MCF 10A (cell line): ENCODE results near the gene OBI1. TPM values are rescaled to one million over a fixed set of nuclear protein-coding genes. Genes with fewer than 3 reads are reported as not detected.

Source experiments
- BruUV-seq: library from RNA; stranded (reverse); fragments of 400-500 nt; replicated peaks from 2 replicates; lab custom pipeline; 2021; lab: Mats Ljungman, UMichigan
- CTCF ChIA-PET: fragments of 300-600 bp; sonication (Branson Sonifier 250); formaldehyde crosslinking; extraction: SDS; loops from one replicate; lab custom pipeline; 2021; ENCODE audit warnings: antibody characterized with exemption, inconsistent platforms; lab: Yijun Ruan, JAX
- POLR2A ChIA-PET: fragments of 300-600, 350-650 bp; sonication (Branson Sonifier 250); formaldehyde crosslinking; extraction: SDS; loops from one replicate; lab custom pipeline; 2020; ENCODE audit warnings: antibody characterized with exemption, inconsistent platforms; lab: Yijun Ruan, JAX
- DNase-seq: peaks from one replicate; pipeline ENCODE4 v3.0.0-alpha.2; 2018; ENCODE audit not compliant: unreplicated experiment
- H3K27ac Mint-ChIP-seq: one replicate; pipeline ENCODE4 v1.8.0; 2022; ENCODE audit warnings: mild to moderate bottlenecking, low read depth, mixed read lengths; ENCODE audit not compliant: unreplicated experiment
- H3K27me3 Mint-ChIP-seq: one replicate; pipeline ENCODE4 v1.8.0; 2022; ENCODE audit warnings: mixed read lengths; ENCODE audit not compliant: insufficient read depth, unreplicated experiment
- H3K36me3 Mint-ChIP-seq: one replicate; pipeline ENCODE4 v1.8.0; 2022; ENCODE audit warnings: mild to moderate bottlenecking, moderate library complexity, mixed read lengths; ENCODE audit not compliant: insufficient read depth, unreplicated experiment
- H3K4me1 Mint-ChIP-seq: one replicate; pipeline ENCODE4 v1.8.0; 2022; ENCODE audit warnings: mixed read lengths; ENCODE audit not compliant: insufficient read depth, unreplicated experiment
- H3K4me3 Mint-ChIP-seq: one replicate; pipeline ENCODE4 v1.8.0; 2022; ENCODE audit warnings: mild to moderate bottlenecking, moderate library complexity, mixed read lengths; ENCODE audit not compliant: unreplicated experiment
- H3K9me3 Mint-ChIP-seq: one replicate; pipeline ENCODE4 v1.8.0; 2022; ENCODE audit warnings: mixed read lengths; ENCODE audit not compliant: unreplicated experiment
- CTCF ChIP-seq: fragments of 200-600 bp; IDR thresholded peaks from one replicate; pipeline ENCODE4 v1.8.0; 2022; ENCODE audit warnings: antibody characterized with exemption, mild to moderate bottlenecking; ENCODE audit not compliant: unreplicated experiment
- intact Hi-C: fragments of 100-400 bp; cut with micrococcal nuclease; formaldehyde crosslinking; loops from 2 replicates; pipeline ENCODE4 v1.14.1; 2022
- total RNA-seq: library from RNA; stranded (reverse); gene quantifications from 2 replicates; pipeline ENCODE4 v1.2.3, GENCODE V29; 2022

Gene OBI1
- total RNA-seq, 1 experiment from 2014 or later: 9.3 TPM

GRCh38 chr13:78655906-78656305, 3.0 kb downstream of the OBI1 start:
- intact Hi-C loops: no loop called here
- peaks cover 19% of the 10 kb centered on the region for H3K4me1 Mint-ChIP-seq
- DNase-seq: no peak
- H3K27me3 Mint-ChIP-seq: no peaks in the 10 kb centered on the region
- no peak overlapping the region for H3K27ac Mint-ChIP-seq
- ChIA-PET CTCF (interaction anchor here (0.7 to 1.3 kb wide), 2 partner anchors 35 to 323 kb away, joined by 3 read pairs; no protein-coding TSS in a partner anchor), POLR2A (interaction anchor here (0.9 kb wide), 1 partner anchor 192 kb away, joined by 4 read pairs; no protein-coding TSS in a partner anchor)
- no TSS peak for BruUV-seq
- H3K36me3 Mint-ChIP-seq: peaks cover 5% of the 10 kb centered on the region
- H3K4me3 Mint-ChIP-seq: no peak overlapping the region
- H3K9me3 Mint-ChIP-seq: no peaks in the 10 kb centered on the region
- no peak for TF ChIP-seq CTCF

DNA sequence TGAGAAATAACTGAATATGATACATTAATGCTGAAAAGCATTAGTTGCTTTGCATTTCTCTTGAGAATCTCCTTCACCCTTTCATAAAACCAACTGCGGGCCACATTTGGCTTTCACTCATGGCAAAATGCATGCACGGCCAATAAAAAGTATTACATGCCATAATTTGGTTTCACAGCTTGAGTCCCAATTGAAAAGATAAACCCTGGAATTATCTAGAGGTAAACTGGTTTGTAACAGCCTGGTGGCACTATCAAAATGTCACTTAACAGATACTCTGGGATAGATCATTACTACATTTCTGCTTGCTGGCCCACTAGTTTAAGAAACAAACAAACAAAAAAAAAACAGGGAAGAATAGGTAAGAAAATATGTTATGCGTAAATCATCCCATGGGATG, 3.9 kb downstream of the OBI1 start:
- H3K9me3 Mint-ChIP-seq: no peaks in the 10 kb centered on the region
- no peak for DNase-seq
- H3K4me1 Mint-ChIP-seq: peaks cover 19% of the 10 kb centered on the region
- CTCF ChIA-PET: interaction anchor here (0.7 to 1.3 kb wide), 3 partner anchors 20 to 336 kb away, joined by 3 read pairs; no protein-coding TSS in a partner anchor
- no peaks in the 10 kb centered on the region for H3K27me3 Mint-ChIP-seq
- no peak for TF ChIP-seq CTCF
- H3K36me3 Mint-ChIP-seq: peaks cover 5% of the 10 kb centered on the region
- intact Hi-C loops: no loop called here
- POLR2A ChIA-PET: interaction anchor here (1.2 kb wide), 1 partner anchor 10 kb away, joined by 4 read pairs; no protein-coding TSS in a partner anchor
- BruUV-seq: no TSS peak
- H3K27ac Mint-ChIP-seq: no peak overlapping the region
- H3K4me3 Mint-ChIP-seq: no peak overlapping the region

DNA sequence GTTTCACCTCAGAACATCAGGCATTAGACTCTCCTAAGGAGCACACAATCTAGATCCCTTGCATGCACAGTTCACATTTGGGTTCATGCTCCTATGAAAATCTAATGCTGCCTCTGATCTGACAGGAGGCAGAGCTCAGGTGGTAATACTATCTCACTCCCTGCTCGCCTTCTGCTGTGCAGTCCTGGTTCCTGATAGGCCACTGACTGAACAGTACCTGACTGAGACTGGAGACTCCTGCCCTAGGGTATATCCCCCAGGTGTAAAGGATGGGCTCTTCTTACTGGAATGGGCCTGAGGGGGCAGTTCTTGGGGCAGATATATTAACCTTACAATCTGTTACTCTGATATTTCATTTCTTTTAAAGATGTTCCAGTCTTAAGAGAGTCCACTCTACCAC, 6.3 kb downstream of the OBI1 start:
- intact Hi-C loops: no loop called here
- H3K36me3 Mint-ChIP-seq: no peaks in the 10 kb centered on the region
- no peak for TF ChIP-seq CTCF
- POLR2A ChIA-PET: no interaction called here
- peaks cover 11% of the 10 kb centered on the region for H3K4me1 Mint-ChIP-seq
- CTCF ChIA-PET: interaction anchor here (0.7 kb wide), 1 partner anchor 12 kb away, joined by 3 read pairs; no protein-coding TSS in a partner anchor
- BruUV-seq: no TSS peak
- DNase-seq: no peak
- H3K27ac Mint-ChIP-seq: no peak overlapping the region
- no peak overlapping the region for H3K4me3 Mint-ChIP-seq
- no peaks in the 10 kb centered on the region for H3K9me3 Mint-ChIP-seq
- no peaks in the 10 kb centered on the region for H3K27me3 Mint-ChIP-seq

- CTCF ChIA-PET: no interaction called here
- intact Hi-C loops: no loop called here
These were observed 8.3 kb downstream of the OBI1 start for GRCh38 chr13:78650717-78651083.

More at GRCh38 chr13:78650717-78651083, 8.3 kb downstream of the OBI1 start:
- no peak for TF ChIP-seq CTCF
- no TSS peak for BruUV-seq
- Mint-ChIP-seq H3K27me3 (no peaks in the 10 kb centered on the region), H3K4me3 (no peak overlapping the region), H3K27ac (no peak overlapping the region), H3K36me3 (no peaks in the 10 kb centered on the region), H3K4me1 (peaks cover 9% of the 10 kb centered on the region), H3K9me3 (no peaks in the 10 kb centered on the region)
- POLR2A ChIA-PET: no interaction called here
- no peak for DNase-seq
